CD1c-positive myeloid dendritic cell (primary cell): Measurements from ENCODE around the gene ITGAE.
A peak's percentile ranks its signal among the peaks of the same experiment; 100 is the strongest.

ENCODE experiments used
- DNase-seq: peaks from one replicate; pipeline ENCODE4 v3.0.0-alpha.2; 2016; ENCODE audit errors: extremely low spot score

Gene ITGAE

DNA sequence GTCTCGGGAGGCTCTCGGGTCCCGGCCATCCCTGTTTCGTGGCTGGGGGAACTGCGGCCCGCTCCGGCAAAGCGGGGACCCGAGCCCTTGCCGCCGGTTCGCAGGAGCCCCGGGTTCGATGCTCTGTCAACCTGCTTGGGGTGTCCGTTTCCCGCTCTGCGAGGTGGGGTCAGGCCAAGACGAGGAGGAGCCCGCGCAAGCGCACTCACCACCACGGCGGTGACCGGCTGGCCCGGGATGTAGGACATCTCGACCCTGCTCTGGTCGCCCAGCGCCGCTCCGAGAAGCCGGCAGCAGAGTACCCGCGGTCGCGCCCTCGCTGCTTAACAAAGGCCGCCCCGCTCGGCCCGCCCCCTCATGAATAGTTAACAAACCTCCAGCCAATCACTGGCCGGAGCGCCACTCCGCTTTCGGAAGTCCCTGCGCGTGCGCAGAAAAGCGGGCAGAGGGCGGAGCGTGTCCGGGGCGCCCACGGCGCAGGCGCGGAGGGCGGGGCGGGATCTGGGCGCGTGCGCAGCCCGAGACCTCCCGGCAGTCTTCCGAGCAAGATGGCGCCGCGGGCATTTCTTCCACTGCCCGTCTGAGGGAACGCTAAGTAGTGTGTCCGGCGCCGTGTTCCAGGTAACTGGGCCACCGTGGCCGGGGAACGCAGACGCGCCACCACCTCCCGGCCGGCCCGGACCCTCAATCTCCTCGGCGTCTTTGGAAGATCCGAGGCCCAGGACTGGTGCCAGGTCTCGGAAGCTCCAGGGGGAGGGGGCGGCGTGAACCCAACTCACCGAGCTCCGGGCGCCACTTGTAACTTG, 132.5 kb downstream of the ITGAE start, which contains the start of the genes EMC6 and TAX1BP3:
Gene EMC6, plus strand, starts transcription at position 534 of the 806 bp plus-strand sequence. CDS start 335 bp downstream, outside the sequence.
Gene TAX1BP3, minus strand, starts transcription at position 300 of the 806 bp plus-strand sequence. Its CDS starts 52 bp downstream, at position 248.
- DNase-seq: peak; percentile 100

DNA sequence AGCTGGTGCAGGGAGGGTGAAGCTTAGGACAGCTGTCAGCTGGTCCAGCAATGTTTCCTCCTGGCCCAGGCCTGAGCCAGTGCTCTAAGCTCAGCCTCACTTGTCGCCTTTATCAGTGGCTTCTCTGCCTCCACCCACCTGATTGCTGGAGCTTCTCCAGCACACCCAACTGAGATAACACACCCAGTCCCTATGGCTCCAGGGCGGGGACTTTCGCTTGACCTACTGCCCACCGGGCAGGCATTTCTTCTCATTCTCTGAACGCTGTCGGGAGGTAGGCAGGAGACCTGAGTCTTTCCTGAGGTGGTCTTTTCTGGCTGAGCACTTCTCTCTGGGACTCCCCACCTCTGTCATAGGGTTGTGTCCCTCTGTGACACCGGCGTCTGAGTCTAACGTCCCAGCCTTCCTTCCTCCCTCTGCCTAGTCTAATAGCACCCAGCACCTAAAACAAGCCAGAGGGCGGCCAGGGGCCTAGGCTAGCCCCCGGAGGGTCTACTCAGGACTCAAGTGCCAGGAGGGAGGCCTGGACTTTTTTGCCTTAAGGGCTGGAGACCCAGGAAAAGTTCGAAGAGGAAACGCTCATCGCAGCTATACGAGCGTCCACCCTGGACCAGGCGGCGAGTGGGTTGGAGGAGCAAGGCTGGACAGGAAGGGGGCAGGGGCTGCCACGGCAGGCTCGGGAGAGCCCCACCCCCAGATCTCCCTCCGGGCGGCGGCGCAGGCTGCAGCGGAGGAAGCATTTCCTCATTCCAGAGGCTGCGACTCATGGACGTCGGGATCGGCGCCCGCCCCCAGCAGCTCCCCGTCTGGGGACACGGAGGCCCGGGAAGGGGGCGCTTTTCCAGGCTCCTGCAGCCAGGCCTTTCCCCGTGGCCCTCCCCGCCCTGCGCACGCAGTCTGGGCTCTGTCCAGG, 133.4 kb downstream of the ITGAE start:
- peak; percentile 81 for DNase-seq

DNA sequence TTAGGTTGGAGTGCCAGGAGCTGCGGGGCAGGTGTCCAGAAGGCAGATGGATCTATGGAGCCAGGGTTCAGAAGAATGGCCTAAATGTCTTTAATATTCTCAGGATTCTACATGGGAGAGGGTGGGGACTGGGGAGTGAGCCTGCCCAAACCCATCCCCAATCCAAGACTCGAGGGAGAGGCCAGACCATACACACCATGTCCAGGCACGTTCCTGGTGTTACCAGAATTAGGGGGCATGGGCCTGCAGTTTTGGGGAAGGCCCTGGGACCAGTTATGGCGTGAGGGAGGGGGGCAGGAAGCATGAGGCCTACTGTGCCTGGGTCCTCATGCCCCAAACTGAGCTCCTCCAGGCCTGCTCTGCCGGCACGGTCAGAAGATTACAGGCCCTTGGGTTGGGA, 134.5 kb downstream of the ITGAE start:
- DNase-seq: no peak

DNA sequence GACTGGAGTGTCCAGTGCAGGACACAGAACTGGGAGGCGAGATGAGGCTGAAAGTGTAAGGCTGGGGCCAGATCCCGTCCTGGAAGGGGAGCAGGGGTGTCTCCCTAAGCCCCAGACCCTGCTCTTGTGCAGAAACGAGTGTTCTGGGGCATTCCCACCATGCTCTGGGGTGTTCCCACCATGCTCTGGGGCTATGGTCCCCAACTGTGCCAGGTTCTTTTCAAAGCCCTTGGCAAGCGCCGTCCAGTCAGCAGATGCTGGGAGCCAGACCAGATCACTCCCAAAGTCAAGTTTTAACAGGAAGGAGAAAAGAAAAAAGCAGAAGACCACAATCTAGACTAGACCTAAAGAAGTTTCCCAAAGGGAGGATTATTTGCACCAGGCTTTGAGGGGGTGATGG, 135.2 kb downstream of the ITGAE start:
- no peak for DNase-seq
